NCI-H526 (cell line): ENCODE results near the gene CCDC9B.

ENCODE experiments used
- DNase-seq, 2 experiments: peaks; one replicate each; lab custom pipeline; 2025; lab: John Stamatoyannopoulos, UW

The CCDC9B gene

DNA sequence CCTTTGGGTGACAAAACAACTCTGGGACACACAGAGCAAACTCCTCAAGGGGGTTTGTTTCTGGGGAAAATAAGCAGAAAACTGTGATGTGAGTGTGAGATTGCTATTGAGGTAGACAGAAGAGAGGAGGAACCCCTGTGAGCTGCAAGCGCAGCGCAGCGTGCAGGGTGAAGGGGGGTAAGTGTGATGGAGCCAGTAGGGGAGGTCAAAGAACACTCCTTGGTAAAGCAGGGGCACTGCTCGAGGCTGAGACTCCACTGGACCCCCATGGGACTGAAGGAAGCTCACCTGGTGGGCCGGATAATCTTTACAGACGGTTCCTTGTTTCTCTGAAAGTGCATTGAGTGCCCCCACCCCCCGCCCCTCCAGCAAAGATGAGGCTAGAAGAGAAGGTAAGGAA lies 9.7 kb downstream of the CCDC9B start:
- no peak for DNase-seq

DNA sequence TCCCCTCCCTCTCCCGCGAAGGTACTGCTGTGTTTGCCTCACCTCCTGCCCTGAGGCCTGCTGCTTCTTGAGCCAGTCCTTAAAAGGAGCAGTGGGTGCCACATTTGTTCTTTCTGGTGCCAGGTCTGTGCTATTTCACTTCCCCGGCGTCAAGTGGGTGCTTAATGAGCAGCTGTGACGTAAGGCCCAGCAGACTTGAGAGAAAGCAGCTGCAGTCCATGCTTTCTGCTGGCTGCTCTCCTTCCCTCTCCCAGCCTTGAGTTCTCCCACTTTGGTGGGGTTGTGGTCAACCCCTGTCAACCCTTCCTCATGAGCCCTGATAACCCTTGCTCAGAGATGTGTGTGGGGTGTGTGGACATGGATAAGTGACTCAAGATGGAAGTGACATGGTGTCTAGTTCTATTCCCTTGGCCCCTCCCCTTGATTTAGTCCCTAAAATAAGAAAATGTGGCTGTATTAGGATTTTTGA lies 10.3 kb downstream of the CCDC9B start:
- DNase-seq = no peak

DNA sequence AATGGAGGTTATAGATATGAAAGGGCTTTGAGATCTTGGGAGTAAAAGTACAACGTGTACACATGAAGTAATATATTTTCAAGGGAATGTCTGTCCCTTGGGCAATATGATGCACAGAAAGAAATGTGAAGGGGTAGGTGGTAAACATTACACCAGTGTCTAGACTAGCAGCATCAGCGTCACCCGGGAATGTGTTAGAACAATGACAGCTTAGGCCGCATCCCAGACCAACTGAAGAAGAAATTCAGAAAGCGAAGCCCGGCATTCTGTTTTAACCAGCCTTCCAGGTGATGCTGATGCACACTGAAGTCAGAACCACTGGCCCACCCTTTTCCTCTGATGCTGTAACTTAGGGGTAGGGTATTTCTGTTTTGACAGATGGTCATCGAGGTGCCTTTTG lies 10.9 kb downstream of the CCDC9B start:
- no peak for DNase-seq

DNA sequence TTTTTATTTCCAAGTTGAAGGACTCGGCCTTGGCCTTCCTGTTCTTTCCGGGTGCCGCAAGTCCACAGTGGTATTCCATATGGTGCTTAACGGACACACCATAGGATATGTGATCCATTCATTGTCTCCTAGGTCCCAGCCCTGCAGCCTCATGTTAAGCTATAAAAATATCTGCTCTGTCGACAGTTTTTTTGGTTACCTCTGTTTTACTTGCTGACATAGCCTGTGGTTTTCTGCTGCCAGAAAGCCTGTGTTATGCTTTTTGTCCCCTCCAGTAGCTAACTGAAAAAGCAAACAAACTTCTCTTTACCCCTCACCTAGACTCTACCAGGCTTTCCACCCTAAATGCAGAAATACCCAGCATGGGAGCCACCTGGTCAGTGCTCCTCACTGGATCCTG lies 12.0 kb downstream of the CCDC9B start:
- no peak for DNase-seq

DNA sequence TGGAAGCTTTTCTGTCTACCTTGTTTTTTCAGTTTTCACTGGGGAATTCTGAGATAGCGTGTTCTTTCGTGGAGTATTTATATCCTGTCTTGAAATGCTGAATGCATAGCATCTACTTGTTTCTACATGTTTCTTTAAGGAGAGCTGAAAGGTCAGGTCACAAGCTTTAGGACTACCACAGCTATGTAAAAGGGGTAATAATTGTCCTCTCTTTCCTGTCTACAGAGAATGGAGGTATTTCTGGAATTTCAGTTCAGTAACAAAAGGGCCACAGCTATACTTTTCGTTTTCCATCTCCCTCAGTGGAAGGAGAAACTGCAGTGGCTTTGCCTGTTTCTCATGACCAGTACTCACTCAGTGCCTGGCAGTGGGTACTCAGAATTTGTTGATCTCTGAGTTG lies 12.6 kb downstream of the CCDC9B start:
- no peak for DNase-seq

DNA sequence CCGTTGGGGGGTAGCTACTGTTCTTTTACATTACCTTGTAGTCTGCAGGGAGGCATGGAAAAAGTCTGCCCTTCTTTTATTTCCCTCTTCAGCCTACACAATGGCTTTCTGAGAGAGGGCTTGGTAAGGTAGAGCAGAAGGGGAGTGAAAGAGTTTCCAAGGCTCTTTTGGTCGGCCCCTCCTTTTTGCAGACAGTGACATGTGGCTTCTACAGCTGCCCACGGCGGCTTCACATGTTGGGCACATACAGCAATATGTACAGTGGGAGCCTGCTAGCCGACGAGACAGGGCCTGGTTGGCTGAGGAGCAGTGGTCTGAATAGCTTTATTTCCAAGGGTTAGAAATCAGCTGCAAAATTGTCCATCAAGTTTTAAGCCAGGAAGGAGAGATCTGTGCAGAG lies 13.3 kb downstream of the CCDC9B start:
- DNase-seq = no peak

DNA sequence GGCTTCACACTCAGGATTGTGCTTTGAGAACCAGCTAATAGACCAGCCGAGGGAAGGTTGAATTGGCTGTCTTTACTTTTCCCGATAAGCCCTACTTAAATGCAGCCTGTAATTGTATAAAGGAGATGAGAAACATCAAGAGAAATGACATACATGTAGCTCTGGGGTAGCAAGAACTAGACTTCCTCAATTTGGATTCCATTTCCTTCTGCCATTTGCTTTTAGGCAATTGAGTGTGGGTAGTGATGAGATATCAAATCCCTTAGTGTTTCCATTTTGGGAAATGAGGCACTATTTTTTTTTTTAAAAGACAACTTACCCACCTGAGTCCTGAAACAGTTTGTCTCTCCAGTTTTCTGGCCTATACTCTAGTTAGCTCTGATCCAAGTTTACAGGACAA lies 15.0 kb downstream of the CCDC9B start:
- DNase-seq = no peak

DNA sequence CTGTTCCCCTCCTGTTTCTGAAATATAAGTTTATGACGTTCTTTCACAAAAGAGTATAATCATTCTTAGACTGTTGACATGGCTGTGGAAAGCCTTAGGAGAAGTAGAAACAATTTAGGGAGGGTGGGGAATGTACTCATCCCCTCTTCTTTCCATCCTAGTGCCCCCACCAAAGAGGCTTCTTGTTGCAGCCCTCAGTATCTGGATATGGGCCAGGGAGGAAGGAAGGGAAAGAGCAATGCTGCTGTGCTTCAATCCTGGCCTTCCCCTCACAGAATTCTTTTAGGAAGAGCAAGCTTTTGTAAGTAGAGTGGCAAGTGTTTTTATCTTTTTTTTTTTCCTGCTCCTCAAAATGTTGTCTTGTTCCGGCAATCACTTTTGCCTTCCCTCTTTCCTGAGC lies 15.6 kb downstream of the CCDC9B start:
- DNase-seq = no peak

DNA sequence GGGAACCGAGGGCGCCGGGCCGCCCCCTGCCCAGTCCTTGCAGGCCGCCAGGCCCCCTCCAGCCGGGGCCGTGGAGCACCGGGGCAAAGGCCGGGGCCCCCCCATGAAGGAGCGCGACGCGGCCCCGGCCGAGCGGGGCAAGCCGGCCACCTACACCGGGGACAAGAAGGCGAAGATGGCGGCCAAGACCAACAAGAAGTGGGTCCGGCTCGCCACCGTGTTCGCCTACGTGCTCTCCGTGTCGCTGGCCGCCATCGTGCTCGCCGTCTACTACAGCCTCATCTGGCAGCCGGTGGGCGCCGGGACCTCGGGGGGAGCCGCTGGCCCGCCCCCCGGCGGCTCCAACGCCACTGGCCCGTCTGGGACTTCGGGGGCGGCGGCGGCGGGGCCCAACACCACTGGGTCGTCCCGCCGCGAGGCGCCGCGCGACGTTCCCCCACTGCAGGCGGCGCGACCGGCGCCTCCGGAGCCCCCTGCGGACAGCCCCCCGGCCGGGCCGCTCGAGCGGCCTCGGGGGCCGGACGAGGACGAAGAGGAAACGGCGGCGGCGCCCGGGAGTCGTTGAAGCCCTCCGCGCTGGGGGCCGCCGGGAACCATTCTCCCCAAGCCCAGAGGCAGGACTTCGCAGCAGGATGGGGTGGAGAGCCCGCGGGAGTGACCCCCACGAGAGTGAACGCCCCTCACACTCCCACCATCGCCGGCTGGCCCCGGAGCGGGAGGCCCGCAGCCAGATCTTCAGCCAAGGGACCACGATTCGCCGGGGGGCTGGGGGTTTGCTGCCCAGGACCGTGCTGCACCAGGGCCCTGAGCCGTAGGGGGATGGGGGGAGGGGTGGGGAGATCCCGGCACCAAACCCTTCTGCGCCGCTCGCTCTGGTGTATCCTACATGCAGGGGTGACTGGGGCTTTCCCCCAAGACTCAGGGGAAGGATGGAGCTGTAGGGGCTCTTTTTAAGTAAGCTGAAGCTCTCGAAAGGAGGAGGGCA lies 16.5 kb downstream of the CCDC9B start:
- peak in 1 of 2 experiments; percentile 64 for DNase-seq

DNA sequence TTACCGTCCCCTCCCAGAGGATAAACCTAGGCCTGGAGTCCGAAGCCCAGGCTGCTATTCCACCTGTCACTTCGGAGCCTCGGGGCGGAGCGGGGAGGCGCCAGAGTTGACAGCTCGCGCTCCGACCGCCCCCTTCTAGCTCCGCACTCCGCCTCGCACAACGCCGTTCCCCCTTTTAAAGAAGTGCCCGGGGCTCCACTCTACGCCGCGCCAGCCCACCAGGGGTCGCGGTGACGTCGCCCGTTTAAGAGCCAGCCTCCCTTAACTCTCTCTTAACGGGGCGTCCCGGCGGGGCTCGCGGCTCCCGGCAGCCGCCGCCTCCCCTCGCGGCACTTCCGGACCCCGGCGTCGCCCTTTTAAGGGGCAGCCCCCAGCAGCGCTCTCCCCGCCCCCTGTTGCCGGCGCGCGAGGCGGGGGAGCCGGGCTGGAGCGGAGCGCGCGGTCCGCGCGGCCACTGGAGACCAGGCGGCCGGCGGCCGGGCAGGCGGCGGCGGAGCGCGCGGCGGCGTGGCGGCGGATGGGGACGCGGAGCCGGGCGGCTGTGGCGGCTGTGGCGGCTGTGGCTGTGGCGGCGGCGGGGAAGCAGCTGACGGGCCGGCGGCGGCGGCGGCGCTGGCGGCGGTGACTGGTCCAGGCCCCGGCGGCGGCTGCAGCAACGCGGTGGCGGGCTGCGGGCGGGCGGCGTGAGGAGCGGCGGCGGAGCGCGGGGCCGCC lies 17.3 kb downstream of the CCDC9B start, which contains the start of gene INAFM2:
INAFM2 (plus strand) TSS at position 454 of the 714 bp plus-strand sequence. CDS start 364 bp downstream, outside the sequence.
- DNase-seq = peak; percentile 89 to 97

DNA sequence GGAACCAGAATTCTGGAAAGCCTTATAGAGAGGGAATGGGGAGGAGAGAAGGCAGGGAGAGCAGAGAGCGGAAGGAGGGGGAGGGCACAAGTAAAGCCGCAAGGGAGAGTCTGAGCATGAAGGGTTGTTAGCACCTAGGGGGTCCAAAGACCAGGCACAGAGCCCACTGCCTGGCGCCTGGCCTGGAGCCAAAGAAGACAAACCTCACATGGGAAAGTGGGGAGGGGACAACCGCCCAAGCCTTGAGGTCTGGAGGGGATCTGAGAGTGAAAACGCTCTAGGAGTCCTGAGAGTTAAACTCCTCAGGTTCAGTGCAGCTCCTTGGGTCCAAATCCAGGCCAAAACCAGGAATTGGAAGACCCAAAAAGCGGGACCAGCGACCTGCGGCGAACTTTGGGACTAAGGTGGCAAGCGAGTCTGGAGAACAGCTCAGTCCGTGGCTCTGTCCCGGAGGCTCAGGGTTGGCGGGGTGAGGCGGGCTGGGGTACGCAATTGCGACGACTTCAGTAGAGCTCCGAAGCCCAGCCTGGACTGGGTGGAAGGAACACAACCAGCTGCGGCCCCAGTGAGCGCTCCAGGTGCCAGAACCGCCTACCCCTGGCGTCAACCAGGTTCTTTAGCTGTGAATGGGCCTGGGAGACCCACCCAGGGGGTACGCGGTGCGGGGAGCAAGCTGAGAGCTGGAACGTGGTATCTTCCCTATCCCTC lies 18.1 kb downstream of the CCDC9B start:
- DNase-seq = no peak

DNA sequence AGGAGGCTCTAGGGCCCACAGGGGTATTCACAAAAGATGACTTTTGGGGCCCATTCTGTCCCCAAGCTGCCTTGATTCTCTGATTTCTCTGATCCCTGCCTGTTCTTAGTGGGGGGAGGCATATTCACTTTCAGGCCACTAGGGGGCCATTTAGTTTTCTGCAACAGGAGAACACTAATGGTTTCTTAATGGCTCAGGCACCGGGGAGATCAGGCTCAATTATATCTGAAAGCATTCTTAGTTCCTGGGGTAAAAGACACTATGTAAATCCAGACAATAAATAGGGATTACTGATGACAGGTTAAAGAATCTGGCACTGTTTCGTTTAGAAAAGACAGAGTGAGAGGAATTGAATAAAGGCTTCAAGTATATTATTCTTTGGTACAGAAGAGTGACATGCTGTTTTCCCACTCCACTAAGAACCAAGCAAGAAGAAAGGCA lies 19.8 kb downstream of the CCDC9B start:
- DNase-seq = peak; percentile 46 to 85

DNA sequence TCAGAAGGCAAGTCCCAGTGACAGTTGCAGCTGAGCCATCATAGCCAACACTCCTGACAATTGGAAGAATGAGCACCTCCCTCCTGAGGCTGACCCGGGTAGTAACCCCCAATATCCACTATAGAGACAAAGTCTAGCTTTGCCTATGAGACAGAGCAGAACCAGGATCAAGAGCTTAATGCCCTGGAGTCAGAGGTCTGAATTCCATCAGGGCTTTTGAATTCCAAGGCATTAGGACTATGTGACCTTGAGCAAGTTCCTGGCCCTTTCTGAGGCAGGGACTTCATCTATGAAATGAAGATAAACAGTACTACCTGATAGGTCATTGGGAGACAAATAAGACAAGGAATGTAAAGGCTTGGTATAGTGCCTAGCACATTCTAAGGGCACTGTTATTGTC lies 20.3 kb downstream of the CCDC9B start:
- DNase-seq = no peak

DNA sequence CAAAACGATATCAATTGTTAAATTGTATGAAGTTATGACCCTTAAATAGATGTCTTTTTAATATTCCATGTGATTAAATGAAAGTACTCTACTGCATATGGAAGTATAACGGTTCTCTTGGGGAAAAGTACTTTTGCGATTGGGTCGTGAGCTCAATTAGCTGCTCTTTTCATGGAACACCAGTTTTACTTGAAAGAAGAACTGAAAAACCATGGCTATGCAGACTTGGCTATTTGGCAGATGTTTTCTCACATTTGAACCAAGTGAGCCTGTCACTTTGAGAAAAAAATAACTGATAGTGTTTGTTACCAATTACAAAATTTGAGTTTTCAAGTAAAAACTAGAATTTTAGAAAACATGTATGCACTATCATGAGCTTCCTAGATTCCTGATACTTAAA lies 23.2 kb downstream of the CCDC9B start:
- DNase-seq = no peak

DNA sequence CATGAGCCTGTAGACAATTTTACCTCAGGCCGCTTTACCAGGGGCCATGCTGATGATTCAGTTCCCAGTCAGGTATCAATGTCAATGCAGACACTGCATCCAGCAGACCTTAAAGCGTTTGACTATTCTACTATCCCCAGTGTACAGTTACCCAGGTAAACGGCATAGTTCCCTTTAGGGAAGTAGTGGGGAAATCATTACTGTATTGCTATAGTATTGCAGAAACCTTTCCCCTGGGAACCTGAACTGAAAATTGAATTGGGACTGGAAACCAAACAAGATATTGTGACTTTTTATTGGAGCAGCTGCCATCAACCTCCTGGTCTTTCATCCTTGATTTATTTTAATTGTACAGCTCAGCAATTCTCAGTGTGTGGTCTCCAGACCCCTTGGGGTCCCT lies 23.8 kb downstream of the CCDC9B start:
- DNase-seq = no peak

DNA sequence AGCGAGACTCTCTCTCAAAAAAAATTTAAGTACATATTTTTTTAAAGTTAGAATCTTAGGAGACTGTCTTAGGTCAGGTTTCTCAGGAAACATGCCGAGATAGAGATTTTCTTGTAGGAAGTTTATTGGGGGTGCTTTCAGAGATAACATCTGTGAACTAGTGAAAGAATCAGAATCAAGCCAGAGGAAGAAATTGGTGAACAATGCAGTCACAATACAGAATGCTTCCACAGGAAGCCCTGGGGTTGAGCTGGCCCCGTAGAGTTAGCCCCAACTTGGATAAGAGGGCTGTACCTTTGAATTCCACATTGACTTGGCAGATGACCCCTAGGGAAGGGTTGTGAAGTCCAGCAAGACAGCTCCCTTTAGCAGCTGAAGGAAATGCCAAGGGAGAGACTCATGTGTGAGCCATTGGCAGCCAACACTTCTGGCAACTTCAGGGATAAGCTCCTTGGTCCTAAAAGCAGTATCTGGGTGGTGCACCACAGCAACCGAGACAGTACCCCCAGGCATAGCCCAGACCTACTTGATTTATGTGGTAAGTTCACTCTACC lies 25.9 kb downstream of the CCDC9B start:
- no peak for DNase-seq

DNA sequence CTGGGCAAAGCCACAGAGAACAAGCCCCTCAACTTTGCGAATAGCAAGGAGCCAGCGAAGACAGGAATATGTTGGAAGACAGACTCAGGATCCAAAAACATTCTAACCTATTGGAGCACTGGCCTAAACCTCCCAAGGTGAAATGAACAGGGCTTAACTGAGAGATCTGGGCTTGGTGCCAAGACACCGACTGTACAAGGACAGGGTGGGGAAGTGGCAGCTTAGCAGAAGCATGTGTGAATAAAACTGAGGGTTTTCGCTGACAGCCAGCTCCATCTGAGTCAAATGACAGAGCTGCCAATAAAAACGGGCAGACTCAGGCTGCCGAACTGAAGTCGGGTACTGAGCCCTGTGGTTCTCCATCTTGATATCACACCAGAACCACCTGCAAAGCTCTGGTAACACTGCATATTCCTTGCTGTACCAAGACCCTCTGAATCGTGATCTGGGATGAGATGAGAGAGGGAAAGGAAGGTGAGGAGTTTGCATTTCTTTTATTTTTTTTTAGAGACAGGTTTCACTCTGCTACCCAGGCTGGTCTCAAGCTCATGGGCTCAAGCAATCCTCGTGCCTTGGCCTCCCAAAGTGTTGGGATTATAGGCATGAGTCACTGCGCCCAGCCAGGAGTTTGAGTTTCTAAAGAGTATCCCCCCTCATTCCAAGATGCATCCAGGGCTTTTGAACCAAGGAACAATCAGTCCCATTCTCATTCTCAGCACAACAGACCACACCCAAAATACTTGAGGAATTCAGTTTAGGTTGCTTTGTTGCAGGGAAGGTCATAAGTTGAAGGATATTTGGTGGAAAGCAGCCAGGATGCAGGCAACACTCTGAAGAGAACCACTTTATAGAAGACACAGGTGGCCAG lies 27.0 kb downstream of the CCDC9B start:
- peak in 1 of 2 experiments; percentile 41 for DNase-seq

DNA sequence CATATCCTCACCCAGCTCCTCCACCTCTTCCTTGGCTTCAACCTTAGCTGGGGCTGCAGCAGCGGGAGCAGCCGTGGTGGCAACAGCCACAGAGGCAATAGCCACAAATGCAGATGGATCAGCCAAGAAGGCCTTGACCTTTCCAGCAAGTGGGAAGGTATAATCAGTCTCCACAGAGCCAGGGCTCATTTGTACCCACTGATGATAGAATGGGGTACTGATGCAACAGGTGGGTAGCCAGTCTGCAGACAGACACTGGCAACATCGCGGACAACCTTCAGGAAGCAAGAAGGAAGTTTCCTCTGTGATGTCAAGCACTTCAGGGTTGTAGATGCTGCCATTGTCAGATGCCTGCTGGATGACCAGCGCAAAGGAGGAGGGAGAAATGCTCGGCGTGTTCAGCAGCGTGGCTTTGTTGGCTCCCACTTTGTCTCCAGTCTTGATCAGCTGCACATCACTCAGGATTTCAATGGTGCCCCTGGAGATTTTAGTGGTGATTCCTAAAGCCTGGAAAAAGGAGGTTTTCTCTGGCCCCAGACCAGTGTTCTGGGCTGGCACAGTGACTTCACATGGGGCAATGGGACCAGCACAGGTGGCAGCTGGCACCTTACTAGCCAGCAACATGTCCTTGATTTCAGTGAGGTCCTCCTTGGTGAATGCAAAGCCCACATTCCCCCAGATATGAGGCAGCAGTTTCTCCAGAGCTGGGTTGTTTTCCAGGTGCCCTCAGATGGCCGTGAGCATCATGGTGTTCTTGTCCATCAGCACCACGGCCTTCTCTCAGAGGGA lies 28.2 kb downstream of the CCDC9B start:
- DNase-seq = no peak

DNA sequence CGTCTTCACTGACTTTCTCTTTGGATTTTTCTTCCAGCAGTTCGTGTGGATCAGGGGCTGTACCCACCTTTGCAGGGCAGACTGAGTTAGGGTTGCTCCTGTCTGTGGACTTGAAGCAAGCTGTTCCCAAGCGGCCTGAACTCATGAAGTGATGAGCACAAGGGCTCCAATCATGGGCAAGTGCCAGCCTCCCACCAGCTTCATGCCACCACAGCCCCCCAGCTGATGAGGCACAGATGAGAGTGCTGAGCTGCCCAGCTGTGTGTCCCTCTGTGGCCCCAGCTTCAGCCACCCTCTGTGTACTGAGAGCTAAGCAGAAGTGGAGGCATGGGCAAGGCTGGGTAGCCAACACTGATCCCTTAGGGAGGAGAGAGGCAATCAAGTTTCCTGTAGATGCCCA lies 29.7 kb downstream of the CCDC9B start:
- no peak for DNase-seq
